Measurements from ENCODE around the gene CDHR3. TPM values are rescaled to one million over a fixed set of nuclear protein-coding genes. Genes with fewer than 3 reads are reported as not detected.

CDHR3 gene
- total RNA-seq, 1 donor from 2014 or later, result 4.1 TPM

GRCh38 chr7:106026101-106026500 lies 63.0 kb downstream of the CDHR3 start:
- no peak for DNase-seq

- no peak for DNase-seq
Observed at GRCh38 chr7:106029451-106029850, 66.4 kb downstream of the CDHR3 start.

- DNase-seq, result no peak
Observed at GRCh38 chr7:106029941-106030340, 66.9 kb downstream of the CDHR3 start.

DNA sequence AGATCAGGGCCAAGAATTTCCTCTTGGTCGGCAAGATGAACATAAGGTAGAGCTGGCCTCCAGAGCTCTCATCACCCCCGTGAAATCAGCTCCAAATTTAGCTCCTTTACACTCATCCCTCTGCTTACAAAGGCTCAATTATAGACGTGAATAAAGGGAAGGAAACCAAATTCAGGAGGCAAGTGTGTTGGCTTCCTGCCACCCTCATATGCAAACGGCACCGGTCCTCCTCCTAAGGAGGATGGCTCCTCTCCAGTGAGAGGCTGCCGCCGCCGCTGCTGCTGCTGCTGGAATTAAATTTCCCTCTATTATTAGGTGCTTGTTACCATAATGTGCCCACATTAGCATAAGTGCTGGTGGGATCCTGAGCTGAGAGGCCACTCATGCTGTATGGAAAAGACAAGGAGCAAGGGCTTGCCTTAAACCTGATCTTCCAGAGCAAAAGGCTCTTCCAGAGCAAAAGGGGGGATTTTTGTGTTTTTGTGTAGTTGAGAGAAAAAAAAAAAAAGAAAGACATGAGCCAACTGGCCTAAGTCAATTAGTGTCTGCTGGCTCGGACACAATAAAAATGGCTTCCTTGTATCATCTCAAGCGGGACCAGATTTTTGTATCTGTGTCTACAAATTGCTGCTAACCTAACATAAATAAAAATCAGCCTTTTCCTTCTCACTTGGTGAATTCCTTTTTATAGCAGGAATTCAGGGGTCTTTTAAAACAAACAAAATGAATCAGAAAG lies 68.4 kb downstream of the CDHR3 start:
- DNase-seq, result peak; percentile 89

- DNase-seq, result no peak
Observed at GRCh38 chr7:106032295-106032694, 69.2 kb downstream of the CDHR3 start.

DNA sequence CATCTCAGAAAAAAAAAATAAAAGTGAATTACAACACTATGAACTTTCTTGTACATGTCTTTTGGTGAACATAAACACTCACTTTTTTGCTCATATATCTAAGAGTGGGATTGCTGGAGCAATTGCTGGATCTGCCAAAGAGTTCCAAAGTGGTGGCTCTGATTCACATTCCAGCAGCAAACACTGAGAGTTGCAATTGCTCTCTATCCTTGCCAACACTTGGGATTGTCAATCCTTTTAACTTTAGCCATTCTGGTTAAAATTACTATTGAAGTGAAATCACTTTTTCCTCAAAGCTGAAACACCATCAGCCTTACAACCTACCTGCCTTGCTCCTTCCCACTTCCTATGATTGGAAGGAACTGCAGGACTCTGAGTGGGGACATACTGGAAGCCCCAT lies 70.7 kb downstream of the CDHR3 start:
- DNase-seq, result no peak

- no peak for DNase-seq
Observed at GRCh38 chr7:106034383-106034782, 71.3 kb downstream of the CDHR3 start.

- no peak for DNase-seq
Observed at GRCh38 chr7:106035568-106035967, 72.5 kb downstream of the CDHR3 start.

GRCh38 chr7:106036004-106036403 lies 72.9 kb downstream of the CDHR3 start:
- DNase-seq, result no peak

GRCh38 chr7:106037489-106038176 lies 74.6 kb downstream of the CDHR3 start:
- no peak for DNase-seq

GRCh38 chr7:106038289-106038688 lies 75.2 kb downstream of the CDHR3 start:
- no peak for DNase-seq

DNA sequence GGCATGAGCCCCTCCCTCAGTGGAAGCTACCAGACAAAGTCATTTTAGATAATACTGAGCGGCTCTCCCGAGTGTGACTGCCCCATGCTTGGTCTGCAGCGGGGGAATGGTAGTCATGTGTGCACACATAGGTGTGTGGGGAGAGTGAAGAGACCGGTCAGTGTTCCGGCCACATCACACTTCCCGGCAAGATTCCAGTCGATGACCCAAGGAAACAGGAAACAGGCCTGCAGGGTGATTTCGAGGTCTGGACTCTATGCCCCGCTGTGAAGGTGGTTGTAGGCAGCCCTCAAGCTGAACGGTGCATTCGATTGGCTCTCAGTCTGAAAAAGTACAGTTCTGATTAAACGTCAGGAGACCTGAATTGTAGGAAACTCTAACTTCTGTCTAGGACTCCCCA lies 75.9 kb downstream of the CDHR3 start:
- DNase-seq, result no peak

- no peak for DNase-seq
Observed at GRCh38 chr7:106039486-106040060, 76.5 kb downstream of the CDHR3 start.

GRCh38 chr7:106041140-106041717 lies 78.2 kb downstream of the CDHR3 start:
- peak; percentile 50 for DNase-seq

- no peak for DNase-seq
Observed at GRCh38 chr7:106042196-106042611, 79.1 kb downstream of the CDHR3 start.

GRCh38 chr7:106045139-106045538 lies 82.1 kb downstream of the CDHR3 start:
- DNase-seq, result no peak

DNA sequence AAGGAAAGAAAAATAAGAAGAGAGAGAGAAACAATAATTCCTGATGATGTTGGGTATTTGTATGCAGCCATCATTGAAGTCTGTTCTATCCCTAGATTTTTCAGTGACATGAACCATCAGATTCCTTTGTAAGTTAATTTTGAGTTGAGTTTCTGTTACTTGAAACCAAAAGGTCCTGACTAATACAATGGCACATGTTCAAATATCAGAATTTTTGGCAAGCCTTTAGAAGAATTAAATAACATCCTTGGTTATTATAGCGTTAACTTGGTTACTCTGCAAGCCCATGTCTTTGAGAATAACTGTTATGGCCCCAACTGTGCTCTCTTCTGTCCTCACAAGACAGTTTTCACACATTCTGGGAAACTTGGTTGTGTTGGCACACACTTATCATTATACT lies 82.5 kb downstream of the CDHR3 start:
- DNase-seq, result no peak

DNA sequence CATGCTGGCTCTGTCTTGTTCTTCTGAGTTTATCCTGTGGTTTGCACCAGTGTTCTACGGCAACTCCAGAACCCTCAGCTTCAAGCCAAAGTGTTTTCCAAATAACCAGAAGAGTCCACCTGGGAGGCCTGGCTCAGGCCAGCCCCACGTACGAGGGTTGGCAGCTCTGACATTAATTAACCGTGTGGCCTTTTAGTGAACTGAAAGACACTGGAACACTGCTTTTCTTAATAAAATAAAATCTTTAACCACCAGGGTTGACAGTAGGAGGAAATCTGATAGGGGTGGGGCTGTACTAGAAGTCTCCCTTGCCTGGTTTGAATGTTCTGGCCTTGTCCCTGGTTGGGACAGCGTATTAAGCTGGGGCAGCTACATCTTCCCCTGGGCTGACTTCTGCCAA lies 84.1 kb downstream of the CDHR3 start:
- no peak for DNase-seq

GRCh38 chr7:106047818-106048705 lies 85.0 kb downstream of the CDHR3 start:
- no peak for DNase-seq

DNA sequence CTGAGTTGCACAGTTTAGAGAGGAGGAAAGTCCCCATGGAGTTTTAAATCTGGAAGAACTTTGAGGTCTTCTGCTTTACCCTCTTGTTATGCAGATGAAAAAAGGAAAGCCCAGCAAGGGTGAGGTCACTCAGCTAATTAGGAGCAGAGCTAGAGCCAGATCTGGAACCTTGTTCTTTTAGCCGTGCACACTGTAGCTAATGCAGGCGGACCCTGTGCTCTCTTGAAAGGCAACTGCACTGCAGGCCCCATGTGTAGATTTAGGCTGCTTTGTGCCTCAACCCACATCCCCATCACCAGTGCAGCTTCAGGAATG lies 85.6 kb downstream of the CDHR3 start:
- DNase-seq, result no peak

- no peak for DNase-seq
Observed at GRCh38 chr7:106049139-106049752, 86.2 kb downstream of the CDHR3 start.

Measured in tongue (tissue), 2 donors.